Kidney (tissue), 22 donors: ENCODE measurements around the gene SIRPD. TPM values are rescaled to one million over a fixed set of nuclear protein-coding genes. Genes with fewer than 3 reads are reported as not detected.

Experiments used
- DNase-seq, 5 donors: peaks; one replicate each; pipeline ENCODE4 v3.0.0-alpha.2; 2013 to 2020
- FAIRE-seq: peaks from 2 replicates; lab custom pipeline; 2012; peaks lifted over from hg19 to GRCh38; lab: Jason Lieb, UNC
- H3K27ac ChIP-seq, 2 donors: one replicate each; pipeline ENCODE4 v1.7.0; 2013; ENCODE audit warnings: low read depth in 2 of 2, low read length in 2 of 2, inconsistent platforms in 1 of 2
- H3K27me3 ChIP-seq: one replicate; pipeline ENCODE4 v1.7.1; 2013; ENCODE audit warnings: low read length, inconsistent platforms; ENCODE audit not compliant: control insufficient read depth, insufficient read depth
- H3K36me3 ChIP-seq, 3 donors: one replicate each; pipeline versions ENCODE4 v1.7.0 to v1.7.1; 2013; ENCODE audit warnings: low read length in 3 of 3, control low read depth in 1 of 3, inconsistent platforms in 1 of 3; ENCODE audit not compliant: insufficient read depth in 3 of 3, control insufficient read depth in 2 of 3
- H3K4me1 ChIP-seq, 3 donors: one replicate each; pipeline versions ENCODE4 v1.7.0 to v1.7.1; 2013; ENCODE audit warnings: low read length in 3 of 3, inconsistent platforms in 1 of 3, low read depth in 1 of 3; ENCODE audit not compliant: control insufficient read depth in 2 of 3, insufficient read depth in 2 of 3
- H3K4me3 ChIP-seq, 3 donors: one replicate each; pipeline versions ENCODE4 v1.7.0 to v1.8.1; 2013; ENCODE audit warnings: low read length in 3 of 3, control low read depth in 1 of 3, inconsistent platforms in 1 of 3
- H3K9ac ChIP-seq, 3 donors: one replicate each; pipeline versions ENCODE4 v1.7.0 to v1.7.1; 2013; ENCODE audit warnings: low read length in 3 of 3, control low read depth in 1 of 3, inconsistent platforms in 1 of 3
- H3K9me3 ChIP-seq, 3 donors: one replicate each; pipeline versions ENCODE4 v1.7.0 to v1.7.1; 2013; ENCODE audit warnings: low read length in 3 of 3, control low read depth in 1 of 3, inconsistent platforms in 1 of 3; ENCODE audit not compliant: control insufficient read depth in 2 of 3, insufficient read depth in 1 of 3
- intact Hi-C: fragments of 100-400 bp; cut with DNase I; formaldehyde crosslinking; loops from one replicate; pipeline ENCODE4 v1.11.1; 2022
- long read RNA-seq, 10 donors: library from polyadenylated mRNA in 1 of 10; unstranded in 1 of 10; transcript quantifications; one replicate each; pipeline ENCODE4 v2.0.0 and lab custom pipeline, GENCODE V29; 2021 to 2026
- polyA plus RNA-seq: library from polyadenylated mRNA; stranded (reverse); fragments of 350-450 nt; fragmentation: Illumina TruSeq; extraction: RNeasy Lipid Tissue Mini Kit (QIAGEN cat#74804); gene quantifications from one replicate; pipeline ENCODE4 v1.2.3, GENCODE V29; 2014; ENCODE audit warnings: low read depth, low replicate concordance; ENCODE audit not compliant: insufficient read depth
- total RNA-seq: library from RNA; stranded (reverse); fragmentation: NEBNext Ultra II Directional; extraction: Animal tissue kit (Norgen Biotek cat#: 25700); gene quantifications from one replicate; pipeline ENCODE4 v1.2.1, GENCODE V29; 2021
- TF ChIP-seq, protein P1 (sequence below): IDR thresholded peaks from 3 replicates; pipeline ENCODE4 v1.5.1; 2012; ENCODE audit warnings: mild to moderate bottlenecking, moderate library complexity, borderline replicate concordance; ENCODE audit not compliant: insufficient read depth; ENCODE audit errors: extremely low read depth
- donor health status: control.
- donor health status: control.
- donor health status: control.
- donor health status: control.
- donor health status: control.
- donor health status: DM: yes; HTN: yes; CAD: no.
- donor health status: Normal renal cell carcinoma (clear cell type).

Gene SIRPD
- total RNA-seq (0.35 TPM), polyA plus RNA-seq (not detected)
- long read RNA-seq, donor 1 = 0 reads
- long read RNA-seq, donor 2 = 0 reads
- long read RNA-seq, donor 3 = 0 reads
- long read RNA-seq, donor 4 = 0 reads
- long read RNA-seq, donor 5 = 0 reads
- long read RNA-seq, donor 6 = 0 reads
- long read RNA-seq, donor 7, partial matches to known transcripts = 0 of 1 reads
- long read RNA-seq, donor 7, other reads (novel, unspliced or antisense) = 1 of 1 reads
- long read RNA-seq, donor 8 = 0 reads
- long read RNA-seq, donor 9 = 0 reads
- long read RNA-seq, donor 10 = 0 reads

DNA sequence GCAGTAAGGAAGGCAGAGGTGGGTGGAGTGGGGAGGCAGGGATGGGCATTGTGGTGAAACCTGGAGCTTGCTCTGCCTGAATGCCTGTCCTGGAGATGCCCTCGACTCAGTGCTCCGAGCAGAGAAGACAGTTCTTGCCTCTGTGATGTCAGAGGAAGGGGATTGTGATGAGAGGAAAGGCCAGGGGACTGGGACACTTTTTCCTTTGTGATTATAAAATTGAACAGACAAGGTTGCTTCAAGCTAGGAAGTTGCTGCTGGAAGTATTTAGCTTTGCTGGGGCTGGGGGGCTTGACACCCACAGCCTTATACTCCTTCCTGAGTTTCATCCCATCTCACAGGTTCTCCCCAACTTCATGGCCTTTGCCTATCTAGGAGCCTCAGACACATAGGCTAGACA, at the start of gene SIRPD:
Gene SIRPD (minus strand): TSS at position 101 of the 400 bp plus-strand sequence. CDS start 52 bp downstream, at position 49.
- Histone ChIP-seq H3K4me1 (no peaks in the 10 kb centered on the region), H3K9ac (no peak within 1 kb of the TSS), H3K27me3 (no peaks in the 10 kb centered on the region), H3K27ac (no peak within 1 kb of the TSS), H3K36me3 (no peaks in the 10 kb centered on the region), H3K9me3 (peaks cover 0 to 5% (median 0%) of the 10 kb centered on the region in 3 donors), H3K4me3 (no peak within 1 kb of the TSS)
- DNase-seq (no peak), FAIRE-seq (no peak)
- TF ChIP-seq, protein P1, sequence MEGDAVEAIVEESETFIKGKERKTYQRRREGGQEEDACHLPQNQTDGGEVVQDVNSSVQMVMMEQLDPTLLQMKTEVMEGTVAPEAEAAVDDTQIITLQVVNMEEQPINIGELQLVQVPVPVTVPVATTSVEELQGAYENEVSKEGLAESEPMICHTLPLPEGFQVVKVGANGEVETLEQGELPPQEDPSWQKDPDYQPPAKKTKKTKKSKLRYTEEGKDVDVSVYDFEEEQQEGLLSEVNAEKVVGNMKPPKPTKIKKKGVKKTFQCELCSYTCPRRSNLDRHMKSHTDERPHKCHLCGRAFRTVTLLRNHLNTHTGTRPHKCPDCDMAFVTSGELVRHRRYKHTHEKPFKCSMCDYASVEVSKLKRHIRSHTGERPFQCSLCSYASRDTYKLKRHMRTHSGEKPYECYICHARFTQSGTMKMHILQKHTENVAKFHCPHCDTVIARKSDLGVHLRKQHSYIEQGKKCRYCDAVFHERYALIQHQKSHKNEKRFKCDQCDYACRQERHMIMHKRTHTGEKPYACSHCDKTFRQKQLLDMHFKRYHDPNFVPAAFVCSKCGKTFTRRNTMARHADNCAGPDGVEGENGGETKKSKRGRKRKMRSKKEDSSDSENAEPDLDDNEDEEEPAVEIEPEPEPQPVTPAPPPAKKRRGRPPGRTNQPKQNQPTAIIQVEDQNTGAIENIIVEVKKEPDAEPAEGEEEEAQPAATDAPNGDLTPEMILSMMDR = no peak
- intact Hi-C loops = no loop called here

DNA sequence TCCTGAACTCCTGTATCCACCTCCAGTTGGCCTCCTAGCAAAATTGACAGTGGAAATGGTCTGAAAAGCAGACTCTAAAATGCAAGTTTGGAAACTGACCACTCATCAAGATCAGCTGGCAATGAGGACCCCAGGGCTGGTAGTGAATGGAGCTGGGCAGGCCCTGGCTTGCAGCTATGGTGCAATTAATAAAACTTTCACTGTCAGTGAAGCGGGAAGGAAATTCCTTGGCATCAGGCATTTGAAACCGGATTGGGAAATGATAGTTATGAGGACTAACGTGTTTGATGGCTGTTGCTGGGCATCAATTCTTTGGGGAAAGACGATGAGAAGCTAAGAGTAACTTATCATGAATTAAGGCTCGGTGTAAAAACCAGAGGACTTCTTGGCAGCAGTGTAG, 43.2 kb upstream of the SIRPD start:
- Histone ChIP-seq H3K36me3 (no peaks in the 10 kb centered on the region), H3K27me3 (no peaks in the 10 kb centered on the region), H3K4me3 (no peak overlapping the region), H3K9ac (no peak overlapping the region), H3K4me1 (no peaks in the 10 kb centered on the region), H3K27ac (no peak overlapping the region), H3K9me3 (no peaks in the 10 kb centered on the region)
- TF ChIP-seq, protein P1 = no peak
- intact Hi-C loops = no loop called here
- FAIRE-seq (no peak), DNase-seq (no peak)

DNA sequence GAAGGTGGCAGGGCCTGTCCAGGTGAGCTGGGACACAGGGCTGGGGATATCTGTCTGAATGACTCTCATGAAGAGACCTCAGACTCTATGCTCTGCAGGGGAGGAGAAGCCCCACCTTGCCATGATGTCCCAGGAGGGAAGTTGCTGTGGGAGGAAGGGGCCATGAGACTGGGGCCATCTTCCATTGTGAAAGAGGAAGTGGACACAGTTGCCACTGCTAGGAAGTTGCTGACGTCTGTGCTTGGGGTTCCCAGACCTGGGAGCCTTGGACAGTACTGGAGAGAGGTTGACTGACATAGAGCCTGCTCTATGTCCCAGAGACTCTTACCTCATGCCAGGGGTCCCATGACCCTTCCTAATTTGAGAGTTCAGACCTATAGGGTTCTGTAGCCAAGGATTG, 37.8 kb upstream of the SIRPD start:
- Histone ChIP-seq H3K4me3 (no peak overlapping the region), H3K9ac (no peak overlapping the region), H3K4me1 (no peaks in the 10 kb centered on the region), H3K27me3 (no peaks in the 10 kb centered on the region), H3K9me3 (no peaks in the 10 kb centered on the region), H3K36me3 (no peaks in the 10 kb centered on the region), H3K27ac (no peak overlapping the region)
- FAIRE-seq = no peak
- no peak for DNase-seq
- TF ChIP-seq, protein P1 = no peak
- intact Hi-C loops = no loop called here
